ENCODE data around the gene GRK1.

GRK1 gene

GRCh38 chr13:113734099-113734825 lies 67.2 kb downstream of the GRK1 start:
- POLR2A ChIA-PET = no interaction called here
- H3K27me3 ChIP-seq (replicated peaks in 2 of 5; ENCODE audit: control insufficient read depth in 4 of 5, insufficient read depth in 5 of 5, low read length in 4 of 5) = peaks cover 0 to 46% (median 16%) of the 10 kb centered on the region in 5 experiments

GRCh38 chr13:113734826-113735125 lies 67.8 kb downstream of the GRK1 start:
- Histone ChIP-seq H3K9me3 (ENCODE audit: control extremely low read depth in 1 of 5, control insufficient read depth in 4 of 5, insufficient read depth in 2 of 5, low read depth in 1 of 5, low read length in 4 of 5) (no peaks in the 10 kb centered on the region), H3K27ac (ENCODE audit: insufficient read depth in 1 of 2, low read depth in 1 of 2, low read length in 2 of 2, poor library complexity in 1 of 2, severe bottlenecking in 2 of 2) (no peak overlapping the region), H3K27me3 (replicated peaks in 2 of 5; ENCODE audit: control insufficient read depth in 4 of 5, insufficient read depth in 5 of 5, low read length in 4 of 5) (peaks cover 0 to 46% (median 20%) of the 10 kb centered on the region in 5 experiments), H3K4me3 (ENCODE audit: control insufficient read depth in 1 of 7, extremely low read depth in 1 of 7, insufficient read depth in 4 of 7, low read depth in 2 of 7, low read length in 6 of 7) (no peak overlapping the region), H3K4me1 (ENCODE audit: control extremely low read depth in 1 of 4, control insufficient read depth in 4 of 4, insufficient read depth in 4 of 4, low read length in 3 of 4) (peaks cover 0 to 21% (median 10%) of the 10 kb centered on the region in 4 experiments), H3K36me3 (ENCODE audit: control insufficient read depth in 4 of 4, insufficient read depth in 4 of 4, low read length in 3 of 4) (no peaks in the 10 kb centered on the region)
- POLR2A ChIA-PET = no interaction called here
- no peak for DNase-seq
- 72% methylated on average over 8 of the region's 8 CpGs for WGBS (ENCODE audit: insufficient coverage)
- CTCF ChIA-PET = no interaction called here

More at GRCh38 chr13:113734099-113734825, 67.2 kb downstream of the GRK1 start:
- no peak overlapping the region for H3K4me3 ChIP-seq (ENCODE audit: control insufficient read depth in 1 of 7, extremely low read depth in 1 of 7, insufficient read depth in 4 of 7, low read depth in 2 of 7, low read length in 6 of 7)
- no peak overlapping the region for H3K27ac ChIP-seq (ENCODE audit: insufficient read depth in 1 of 2, low read depth in 1 of 2, low read length in 2 of 2, poor library complexity in 1 of 2, severe bottlenecking in 2 of 2)
- no peak for DNase-seq
- peaks cover 0 to 21% (median 10%) of the 10 kb centered on the region in 4 experiments for H3K4me1 ChIP-seq (ENCODE audit: control extremely low read depth in 1 of 4, control insufficient read depth in 4 of 4, insufficient read depth in 4 of 4, low read length in 3 of 4)
- 89% methylated on average over 24 of the region's 26 CpGs for WGBS (ENCODE audit: insufficient coverage)
- H3K9me3 ChIP-seq (ENCODE audit: control extremely low read depth in 1 of 5, control insufficient read depth in 4 of 5, insufficient read depth in 2 of 5, low read depth in 1 of 5, low read length in 4 of 5) = no peaks in the 10 kb centered on the region
- no peaks in the 10 kb centered on the region for H3K36me3 ChIP-seq (ENCODE audit: control insufficient read depth in 4 of 4, insufficient read depth in 4 of 4, low read length in 3 of 4)
- CTCF ChIA-PET = no interaction called here

DNA sequence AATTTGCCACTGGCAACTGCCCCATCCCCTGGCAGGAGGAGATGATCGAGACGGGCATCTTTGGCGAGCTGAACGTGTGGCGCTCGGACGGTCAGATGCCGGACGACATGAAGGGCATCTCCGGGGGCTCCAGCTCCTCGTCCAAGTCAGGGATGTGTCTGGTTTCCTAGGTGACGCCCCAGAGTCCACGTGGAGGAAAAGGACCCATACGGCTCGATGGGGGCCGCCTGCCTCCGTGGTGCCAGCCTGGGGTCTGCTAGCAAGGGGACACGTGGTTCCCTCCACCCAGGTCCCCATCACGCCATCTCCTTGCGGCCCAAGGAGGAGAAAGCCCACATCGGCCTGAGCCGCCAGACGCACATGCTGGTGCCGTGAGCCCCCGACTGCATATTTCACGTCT lies 68.2 kb downstream of the GRK1 start:
- no peak for DNase-seq
- no peaks in the 10 kb centered on the region for H3K36me3 ChIP-seq (ENCODE audit: control insufficient read depth in 4 of 4, insufficient read depth in 4 of 4, low read length in 3 of 4)
- no peaks in the 10 kb centered on the region for H3K9me3 ChIP-seq (ENCODE audit: control extremely low read depth in 1 of 5, control insufficient read depth in 4 of 5, insufficient read depth in 2 of 5, low read depth in 1 of 5, low read length in 4 of 5)
- no peak overlapping the region for H3K4me3 ChIP-seq (ENCODE audit: control insufficient read depth in 1 of 7, extremely low read depth in 1 of 7, insufficient read depth in 4 of 7, low read depth in 2 of 7, low read length in 6 of 7)
- WGBS (ENCODE audit: insufficient coverage) = 97% methylated on average over 25 of the region's 26 CpGs
- H3K4me1 ChIP-seq (ENCODE audit: control extremely low read depth in 1 of 4, control insufficient read depth in 4 of 4, insufficient read depth in 4 of 4, low read length in 3 of 4) = peaks cover 0 to 26% (median 13%) of the 10 kb centered on the region in 4 experiments
- H3K27ac ChIP-seq (ENCODE audit: insufficient read depth in 1 of 2, low read depth in 1 of 2, low read length in 2 of 2, poor library complexity in 1 of 2, severe bottlenecking in 2 of 2) = no peak overlapping the region
- CTCF ChIA-PET = no interaction called here
- peaks cover 0 to 46% (median 20%) of the 10 kb centered on the region in 5 experiments for H3K27me3 ChIP-seq (replicated peaks in 2 of 5; ENCODE audit: control insufficient read depth in 4 of 5, insufficient read depth in 5 of 5, low read length in 4 of 5)
- POLR2A ChIA-PET = no interaction called here

- Histone ChIP-seq H3K27ac (ENCODE audit: insufficient read depth in 1 of 2, low read depth in 1 of 2, low read length in 2 of 2, poor library complexity in 1 of 2, severe bottlenecking in 2 of 2) (no peak overlapping the region), H3K4me1 (ENCODE audit: control extremely low read depth in 1 of 4, control insufficient read depth in 4 of 4, insufficient read depth in 4 of 4, low read length in 3 of 4) (peaks cover 0 to 31% (median 18%) of the 10 kb centered on the region in 4 experiments), H3K4me3 (ENCODE audit: control insufficient read depth in 1 of 7, extremely low read depth in 1 of 7, insufficient read depth in 4 of 7, low read depth in 2 of 7, low read length in 6 of 7) (no peak overlapping the region), H3K9me3 (ENCODE audit: control extremely low read depth in 1 of 5, control insufficient read depth in 4 of 5, insufficient read depth in 2 of 5, low read depth in 1 of 5, low read length in 4 of 5) (no peaks in the 10 kb centered on the region), H3K27me3 (replicated peaks in 2 of 5; ENCODE audit: control insufficient read depth in 4 of 5, insufficient read depth in 5 of 5, low read length in 4 of 5) (peaks cover 0 to 41% (median 16%) of the 10 kb centered on the region in 5 experiments), H3K36me3 (ENCODE audit: control insufficient read depth in 4 of 4, insufficient read depth in 4 of 4, low read length in 3 of 4) (no peaks in the 10 kb centered on the region)
- WGBS (ENCODE audit: insufficient coverage) = 94% methylated on average over 13 of the region's 14 CpGs
- ChIA-PET POLR2A (no interaction called here), CTCF (no interaction called here)
- no peak for DNase-seq
These were observed 68.7 kb downstream of the GRK1 start for GRCh38 chr13:113735750-113736149.

- H3K9me3 ChIP-seq (ENCODE audit: control extremely low read depth in 1 of 5, control insufficient read depth in 4 of 5, insufficient read depth in 2 of 5, low read depth in 1 of 5, low read length in 4 of 5) = no peaks in the 10 kb centered on the region
- no peak overlapping the region for H3K4me3 ChIP-seq (ENCODE audit: control insufficient read depth in 1 of 7, extremely low read depth in 1 of 7, insufficient read depth in 4 of 7, low read depth in 2 of 7, low read length in 6 of 7)
- DNase-seq = no peak
- ChIA-PET CTCF (interaction anchor here (0.6 kb wide), 1 partner anchor 605 kb away, joined by 5 read pairs; no protein-coding TSS in a partner anchor), POLR2A (no interaction called here)
- peaks cover 0 to 37% (median 24%) of the 10 kb centered on the region in 4 experiments for H3K4me1 ChIP-seq (ENCODE audit: control extremely low read depth in 1 of 4, control insufficient read depth in 4 of 4, insufficient read depth in 4 of 4, low read length in 3 of 4)
- 46% methylated on average over 10 of the region's 10 CpGs for WGBS (ENCODE audit: insufficient coverage)
- peaks cover 0 to 35% (median 14%) of the 10 kb centered on the region in 5 experiments for H3K27me3 ChIP-seq (replicated peaks in 2 of 5; ENCODE audit: control insufficient read depth in 4 of 5, insufficient read depth in 5 of 5, low read length in 4 of 5)
- H3K36me3 ChIP-seq (ENCODE audit: control insufficient read depth in 4 of 4, insufficient read depth in 4 of 4, low read length in 3 of 4) = no peaks in the 10 kb centered on the region
- H3K27ac ChIP-seq (ENCODE audit: insufficient read depth in 1 of 2, low read depth in 1 of 2, low read length in 2 of 2, poor library complexity in 1 of 2, severe bottlenecking in 2 of 2) = no peak overlapping the region
These were observed 69.3 kb downstream of the GRK1 start for GRCh38 chr13:113736258-113736731.

GRCh38 chr13:113737803-113738202 lies 70.8 kb downstream of the GRK1 start:
- H3K27ac ChIP-seq (ENCODE audit: insufficient read depth in 1 of 2, low read depth in 1 of 2, low read length in 2 of 2, poor library complexity in 1 of 2, severe bottlenecking in 2 of 2) = no peak overlapping the region
- H3K4me1 ChIP-seq (ENCODE audit: control extremely low read depth in 1 of 4, control insufficient read depth in 4 of 4, insufficient read depth in 4 of 4, low read length in 3 of 4) = peaks cover 6 to 42% (median 37%) of the 10 kb centered on the region in 4 experiments
- H3K27me3 ChIP-seq (replicated peaks in 2 of 5; ENCODE audit: control insufficient read depth in 4 of 5, insufficient read depth in 5 of 5, low read length in 4 of 5) = peaks cover 0 to 28% (median 12%) of the 10 kb centered on the region in 5 experiments
- no peak overlapping the region for H3K4me3 ChIP-seq (ENCODE audit: control insufficient read depth in 1 of 7, extremely low read depth in 1 of 7, insufficient read depth in 4 of 7, low read depth in 2 of 7, low read length in 6 of 7)
- H3K9me3 ChIP-seq (ENCODE audit: control extremely low read depth in 1 of 5, control insufficient read depth in 4 of 5, insufficient read depth in 2 of 5, low read depth in 1 of 5, low read length in 4 of 5) = no peaks in the 10 kb centered on the region
- ChIA-PET POLR2A (no interaction called here), CTCF (no interaction called here)
- WGBS (ENCODE audit: insufficient coverage) = 83% methylated on average over 5 of the region's 5 CpGs
- no peaks in the 10 kb centered on the region for H3K36me3 ChIP-seq (ENCODE audit: control insufficient read depth in 4 of 4, insufficient read depth in 4 of 4, low read length in 3 of 4)
- no peak for DNase-seq

GRCh38 chr13:113739527-113740285 lies 72.7 kb downstream of the GRK1 start:
- ChIA-PET POLR2A (no interaction called here), CTCF (interaction anchor here (0.6 to 4.2 kb wide), 4 partner anchors 8 to 191 kb away, joined by 3 to 21 read pairs (median 4); no protein-coding TSS in a partner anchor)
- H3K4me3 ChIP-seq (ENCODE audit: control insufficient read depth in 1 of 7, extremely low read depth in 1 of 7, insufficient read depth in 4 of 7, low read depth in 2 of 7, low read length in 6 of 7) = no peak overlapping the region
- DNase-seq = no peak
- 95% methylated on average over 22 of the region's 22 CpGs for WGBS (ENCODE audit: insufficient coverage)
- H3K4me1 ChIP-seq (ENCODE audit: control extremely low read depth in 1 of 4, control insufficient read depth in 4 of 4, insufficient read depth in 4 of 4, low read length in 3 of 4) = peaks cover 6 to 48% (median 41%) of the 10 kb centered on the region in 4 experiments
- H3K27ac ChIP-seq (ENCODE audit: insufficient read depth in 1 of 2, low read depth in 1 of 2, low read length in 2 of 2, poor library complexity in 1 of 2, severe bottlenecking in 2 of 2) = no peak overlapping the region
- H3K27me3 ChIP-seq (replicated peaks in 2 of 5; ENCODE audit: control insufficient read depth in 4 of 5, insufficient read depth in 5 of 5, low read length in 4 of 5) = peaks cover 0 to 45% (median 12%) of the 10 kb centered on the region in 5 experiments
- no peaks in the 10 kb centered on the region for H3K36me3 ChIP-seq (ENCODE audit: control insufficient read depth in 4 of 4, insufficient read depth in 4 of 4, low read length in 3 of 4)
- H3K9me3 ChIP-seq (ENCODE audit: control extremely low read depth in 1 of 5, control insufficient read depth in 4 of 5, insufficient read depth in 2 of 5, low read depth in 1 of 5, low read length in 4 of 5) = no peaks in the 10 kb centered on the region

All from common myeloid progenitor, CD34-positive (primary cell).